Karpas-422 (cell line): ENCODE measurements around the gene GCKR. TPM values are rescaled to one million over a fixed set of nuclear protein-coding genes. Genes with fewer than 3 reads are reported as not detected.
A peak's percentile ranks its signal among the peaks of the same experiment; 100 is the strongest.

Experiments used
- DNase-seq: peaks from one replicate; pipeline ENCODE4 v3.0.0-alpha.2; 2015
- H2AFZ ChIP-seq: fragments of 200-600 bp; sonication (generic); 2 replicates; pipeline ENCODE4 v1.6.1; 2014; ENCODE audit warnings: antibody characterized with exemption, low read length, mixed read lengths
- H3K27ac ChIP-seq: fragments of 200-600 bp; sonication (generic); 2 replicates; pipeline ENCODE4 v1.5.1; 2014; ENCODE audit warnings: mild to moderate bottlenecking, low read length, moderate library complexity
- H3K27me3 ChIP-seq: fragments of 200-600 bp; sonication (generic); 2 replicates; pipeline ENCODE4 v1.6.1; 2014; ENCODE audit warnings: low read length, mixed read lengths
- H3K36me3 ChIP-seq: fragments of 200-600 bp; sonication (generic); 2 replicates; pipeline ENCODE4 v1.6.1; 2014; ENCODE audit warnings: low read length, mixed read lengths; ENCODE audit not compliant: insufficient read depth
- H3K4me1 ChIP-seq: fragments of 200-600 bp; sonication (generic); 2 replicates; pipeline ENCODE4 v1.6.1; 2014; ENCODE audit warnings: mild to moderate bottlenecking, low read length, mixed read lengths
- H3K4me2 ChIP-seq: fragments of 200-600 bp; sonication (generic); 2 replicates; pipeline ENCODE4 v1.6.1; 2014; ENCODE audit warnings: low read length, low read depth, mild to moderate bottlenecking; ENCODE audit not compliant: poor library complexity, severe bottlenecking
- H3K4me3 ChIP-seq: fragments of 200-600 bp; sonication (generic); 2 replicates; pipeline ENCODE4 v1.5.1; 2014; ENCODE audit warnings: mild to moderate bottlenecking, antibody characterized with exemption, low read length, mixed read lengths
- H3K79me2 ChIP-seq: fragments of 200-600 bp; sonication (generic); 2 replicates; pipeline ENCODE4 v1.6.1; 2014; ENCODE audit warnings: mild to moderate bottlenecking, low read length, mixed read lengths
- H3K9ac ChIP-seq: fragments of 200-600 bp; sonication (generic); 2 replicates; pipeline ENCODE4 v1.6.0; 2014; ENCODE audit warnings: low read length
- H3K9me2 ChIP-seq: fragments of 200-600 bp; sonication (generic), shearing (Covaris generic); replicated peaks from 2 replicates; pipeline ENCODE4 v1.6.0; 2014; ENCODE audit warnings: mild to moderate bottlenecking, low read length, moderate library complexity; ENCODE audit not compliant: insufficient read depth
- H3K9me3 ChIP-seq: fragments of 300-700, 200-600 bp; sonication (generic); 2 replicates; pipeline ENCODE4 v1.6.1; 2014; ENCODE audit warnings: low read length, mixed read lengths
- H4K20me1 ChIP-seq: fragments of 200-600 bp; sonication (generic); 2 replicates; pipeline ENCODE4 v1.6.1; 2014; ENCODE audit warnings: mild to moderate bottlenecking, antibody characterized with exemption, low read length, low read depth; ENCODE audit not compliant: insufficient read depth
- total RNA-seq: library from RNA; depleted of rRNA; stranded (reverse); fragments of >200 nt; shearing (Covaris generic); gene quantifications from 2 replicates; pipeline ENCODE4 v1.2.3, GENCODE V29; 2014; ENCODE audit warnings: low replicate concordance

GCKR gene
- total RNA-seq, 1 experiment from 2014 or later = not detected

- Histone ChIP-seq H3K9ac (peak overlapping the region; percentile 73), H4K20me1 (no peaks in the 10 kb centered on the region), H3K27ac (no peak overlapping the region), H3K4me3 (peak overlapping the region; percentile 92), H3K4me2 (peak overlapping the region; percentile 99), H3K9me2 (no peaks in the 10 kb centered on the region), H3K79me2 (peaks cover 8% of the 10 kb centered on the region; the same call in 1 of the 2 replicates), H2AFZ (peak overlapping the region; percentile 90), H3K9me3 (no peaks in the 10 kb centered on the region), H3K27me3 (no peaks in the 10 kb centered on the region), H3K36me3 (no peaks in the 10 kb centered on the region), H3K4me1 (peaks cover 36% of the 10 kb centered on the region)
- peak; percentile 56 for DNase-seq
Measured at GRCh38 chr2:27489118-27489497, 7.5 kb upstream of the GCKR start.

GRCh38 chr2:27489498-27490397 lies 6.9 kb upstream of the GCKR start, which contains the start of gene IFT172:
Gene IFT172 (minus strand): TSS chr2:27489743. CDS start chr2:27489653, 90 bp downstream.
- no peaks in the 10 kb centered on the region for H4K20me1 ChIP-seq
- peak within 1 kb of the TSS; percentile 90 for H2AFZ ChIP-seq
- peaks cover 36% of the 10 kb centered on the region for H3K4me1 ChIP-seq
- H3K4me2 ChIP-seq = peak within 1 kb of the TSS; percentile 99
- H3K4me3 ChIP-seq = peak within 1 kb of the TSS; percentile 92
- peak; percentile 100 for DNase-seq
- H3K9ac ChIP-seq = peak within 1 kb of the TSS; percentile 73
- peaks cover 8% of the 10 kb centered on the region; the same call in 1 of the 2 replicates for H3K79me2 ChIP-seq
- H3K36me3 ChIP-seq = no peaks in the 10 kb centered on the region
- H3K9me2 ChIP-seq = no peaks in the 10 kb centered on the region
- no peak within 1 kb of the TSS for H3K27ac ChIP-seq
- H3K9me3 ChIP-seq = no peaks in the 10 kb centered on the region
- no peaks in the 10 kb centered on the region for H3K27me3 ChIP-seq

GRCh38 chr2:27492557-27492956 lies 4.1 kb upstream of the GCKR start:
- no peak overlapping the region for H2AFZ ChIP-seq

GRCh38 chr2:27493948-27494283 lies 2.7 kb upstream of the GCKR start:
- no peak for DNase-seq
- Histone ChIP-seq H3K4me3 (no peak overlapping the region), H3K9me3 (no peaks in the 10 kb centered on the region), H3K27ac (no peak overlapping the region), H3K27me3 (no peaks in the 10 kb centered on the region), H3K4me2 (no peak overlapping the region), H3K9me2 (no peaks in the 10 kb centered on the region), H3K9ac (no peak overlapping the region), H4K20me1 (no peaks in the 10 kb centered on the region), H3K4me1 (peaks cover 11% of the 10 kb centered on the region), H3K36me3 (no peaks in the 10 kb centered on the region), H2AFZ (no peak overlapping the region), H3K79me2 (no peaks in the 10 kb centered on the region)

More at GRCh38 chr2:27492557-27492956, 4.1 kb upstream of the GCKR start:
- H3K36me3 ChIP-seq = no peaks in the 10 kb centered on the region
- no peaks in the 10 kb centered on the region for H3K27me3 ChIP-seq
- H4K20me1 ChIP-seq = no peaks in the 10 kb centered on the region
- H3K4me2 ChIP-seq = no peak overlapping the region
- H3K79me2 ChIP-seq = peaks cover 5% of the 10 kb centered on the region; the same call in 1 of the 2 replicates
- peaks cover 17% of the 10 kb centered on the region for H3K4me1 ChIP-seq
- H3K9me3 ChIP-seq = no peaks in the 10 kb centered on the region
- H3K9me2 ChIP-seq = no peaks in the 10 kb centered on the region
- no peak for DNase-seq
- H3K27ac ChIP-seq = no peak overlapping the region
- H3K9ac ChIP-seq = no peak overlapping the region
- H3K4me3 ChIP-seq = no peak overlapping the region

- no peak overlapping the region for H3K4me3 ChIP-seq
- no peaks in the 10 kb centered on the region for H3K9me3 ChIP-seq
- H3K79me2 ChIP-seq = no peaks in the 10 kb centered on the region
- no peak overlapping the region for H3K4me2 ChIP-seq
- no peak overlapping the region for H2AFZ ChIP-seq
- no peaks in the 10 kb centered on the region for H3K36me3 ChIP-seq
- DNase-seq = no peak
- no peaks in the 10 kb centered on the region for H3K27me3 ChIP-seq
- H3K9me2 ChIP-seq = no peaks in the 10 kb centered on the region
- H4K20me1 ChIP-seq = no peaks in the 10 kb centered on the region
- H3K4me1 ChIP-seq = peaks cover 6% of the 10 kb centered on the region
- H3K27ac ChIP-seq = no peak overlapping the region
- H3K9ac ChIP-seq = no peak overlapping the region
Measured at GRCh38 chr2:27494284-27494943, 2.2 kb upstream of the GCKR start.

GRCh38 chr2:27494944-27495554 lies 1.6 kb upstream of the GCKR start, which contains the start of gene FNDC4:
Gene FNDC4 (minus strand): TSS chr2:27495200. CDS start chr2:27494679, 521 bp downstream.
- Histone ChIP-seq H3K36me3 (no peaks in the 10 kb centered on the region), H3K4me2 (no peak within 1 kb of the TSS), H3K4me1 (peaks cover 3% of the 10 kb centered on the region), H3K4me3 (no peak within 1 kb of the TSS), H3K9ac (no peak within 1 kb of the TSS), H3K9me2 (no peaks in the 10 kb centered on the region), H3K79me2 (no peaks in the 10 kb centered on the region), H2AFZ (no peak within 1 kb of the TSS), H3K27me3 (no peaks in the 10 kb centered on the region), H3K27ac (no peak within 1 kb of the TSS), H3K9me3 (no peaks in the 10 kb centered on the region), H4K20me1 (no peaks in the 10 kb centered on the region)
- DNase-seq = no peak

GRCh38 chr2:27495840-27496356 lies 741 bp upstream of the GCKR start:
- H2AFZ ChIP-seq = no peak overlapping the region

GRCh38 chr2:27497288-27497627 lies 619 bp downstream of the GCKR start:
- H3K27me3 ChIP-seq = no peaks in the 10 kb centered on the region
- H3K27ac ChIP-seq = no peak overlapping the region
- H4K20me1 ChIP-seq = no peaks in the 10 kb centered on the region
- no peaks in the 10 kb centered on the region for H3K36me3 ChIP-seq
- DNase-seq = no peak
- no peak overlapping the region for H3K4me2 ChIP-seq
- no peak overlapping the region for H2AFZ ChIP-seq
- no peaks in the 10 kb centered on the region for H3K9me3 ChIP-seq
- no peaks in the 10 kb centered on the region for H3K9me2 ChIP-seq
- no peak overlapping the region for H3K4me3 ChIP-seq
- H3K79me2 ChIP-seq = no peaks in the 10 kb centered on the region
- no peaks in the 10 kb centered on the region for H3K4me1 ChIP-seq
- H3K9ac ChIP-seq = no peak overlapping the region

More at GRCh38 chr2:27495840-27496356, 741 bp upstream of the GCKR start:
- no peaks in the 10 kb centered on the region for H4K20me1 ChIP-seq
- no peaks in the 10 kb centered on the region for H3K9me3 ChIP-seq
- H3K79me2 ChIP-seq = no peaks in the 10 kb centered on the region
- H3K36me3 ChIP-seq = no peaks in the 10 kb centered on the region
- H3K9me2 ChIP-seq = no peaks in the 10 kb centered on the region
- H3K4me1 ChIP-seq = no peaks in the 10 kb centered on the region
- DNase-seq = no peak
- no peak overlapping the region for H3K27ac ChIP-seq
- no peaks in the 10 kb centered on the region for H3K27me3 ChIP-seq
- no peak overlapping the region for H3K9ac ChIP-seq
- H3K4me3 ChIP-seq = no peak overlapping the region
- H3K4me2 ChIP-seq = no peak overlapping the region
